ENCODE measurements around the gene JPH2. TPM values are rescaled to one million over a fixed set of nuclear protein-coding genes. Genes with fewer than 3 reads are reported as not detected.

Gene JPH2
- total and polyA plus RNA-seq, 10 of the 15 experiments (the other 5 are each of a cell fraction or from before 2014, with no cell fraction given), result 0.16 TPM; not detected in 9

GRCh38 chr20:44157061-44157460, 29.9 kb downstream of the JPH2 start (continued):
- TF ChIP-seq BCL3 (IDR thresholded peaks at IDR 0.05; ENCODE audit: borderline replicate concordance, insufficient read depth, low read depth, low read length, poor library complexity, severe bottlenecking) (no peak), CUX1 (IDR thresholded peaks at IDR 0.05; ENCODE audit: insufficient replicate concordance, low read depth, low read length) (no peak), MXI1 (IDR thresholded peaks at IDR 0.05; ENCODE audit: low read depth, low read length) (no peak), RELB (IDR thresholded peaks at IDR 0.05; ENCODE audit: low read depth) (no peak), ZNF384 (IDR thresholded peaks at IDR 0.05; ENCODE audit: borderline replicate concordance, low read depth, low read length) (no peak), ZBTB40 (IDR thresholded peaks at IDR 0.05; ENCODE audit: borderline replicate concordance) (no peak), ATF2 (IDR thresholded peaks at IDR 0.05; ENCODE audit: low read length) (no peak), NR2C2 (IDR thresholded peaks at IDR 0.05; ENCODE audit: borderline replicate concordance, control insufficient read depth, insufficient read length, low read depth) (no peak), DPF2 (IDR thresholded peaks at IDR 0.05) (no peak), RBBP5 (conservative IDR thresholded peaks at IDR 0.05) (no peak)

Data from GM12878 (cell line).